ENCODE results near the gene ANP32B.

Gene ANP32B

GRCh38 chr9:97963232-97963631 lies 19.9 kb upstream of the ANP32B start:
- Histone ChIP-seq H3K4me1 (ENCODE audit: insufficient read depth, low read length, severe bottlenecking) (no peaks in the 10 kb centered on the region), H2AFZ (ENCODE audit: low read length) (no peak overlapping the region)
- TF ChIP-seq EZH2 (IDR thresholded peaks at IDR 0.05; ENCODE audit: borderline replicate concordance, low read length) = no peak
- TF ChIP-seq, protein P1, sequence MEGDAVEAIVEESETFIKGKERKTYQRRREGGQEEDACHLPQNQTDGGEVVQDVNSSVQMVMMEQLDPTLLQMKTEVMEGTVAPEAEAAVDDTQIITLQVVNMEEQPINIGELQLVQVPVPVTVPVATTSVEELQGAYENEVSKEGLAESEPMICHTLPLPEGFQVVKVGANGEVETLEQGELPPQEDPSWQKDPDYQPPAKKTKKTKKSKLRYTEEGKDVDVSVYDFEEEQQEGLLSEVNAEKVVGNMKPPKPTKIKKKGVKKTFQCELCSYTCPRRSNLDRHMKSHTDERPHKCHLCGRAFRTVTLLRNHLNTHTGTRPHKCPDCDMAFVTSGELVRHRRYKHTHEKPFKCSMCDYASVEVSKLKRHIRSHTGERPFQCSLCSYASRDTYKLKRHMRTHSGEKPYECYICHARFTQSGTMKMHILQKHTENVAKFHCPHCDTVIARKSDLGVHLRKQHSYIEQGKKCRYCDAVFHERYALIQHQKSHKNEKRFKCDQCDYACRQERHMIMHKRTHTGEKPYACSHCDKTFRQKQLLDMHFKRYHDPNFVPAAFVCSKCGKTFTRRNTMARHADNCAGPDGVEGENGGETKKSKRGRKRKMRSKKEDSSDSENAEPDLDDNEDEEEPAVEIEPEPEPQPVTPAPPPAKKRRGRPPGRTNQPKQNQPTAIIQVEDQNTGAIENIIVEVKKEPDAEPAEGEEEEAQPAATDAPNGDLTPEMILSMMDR (IDR thresholded peaks at IDR 0.05; ENCODE audit: low read length) = no peak

GRCh38 chr9:97964901-97965300 lies 18.2 kb upstream of the ANP32B start:
- TF ChIP-seq EZH2 (IDR thresholded peaks at IDR 0.05; ENCODE audit: borderline replicate concordance, low read length) = no peak
- TF ChIP-seq, protein P1 (IDR thresholded peaks at IDR 0.05; ENCODE audit: low read length) = no peak
- H3K4me3 ChIP-seq (ENCODE audit: low read depth, low read length, poor library complexity, severe bottlenecking) = no peak overlapping the region
- no peaks in the 10 kb centered on the region for H3K36me3 ChIP-seq (ENCODE audit: insufficient read depth, low read length)
- no peak overlapping the region for H3K4me2 ChIP-seq (ENCODE audit: low read length)
- H3K4me1 ChIP-seq (ENCODE audit: insufficient read depth, low read length, severe bottlenecking) = no peaks in the 10 kb centered on the region
- no peaks in the 10 kb centered on the region for H3K9me2 ChIP-seq (ENCODE audit: low read depth, low read length)
- no peaks in the 10 kb centered on the region for H3F3A ChIP-seq (ENCODE audit: insufficient read depth, low read length)
- no peaks in the 10 kb centered on the region for H3K27me3 ChIP-seq (ENCODE audit: insufficient read depth, low read length)
- no peaks in the 10 kb centered on the region for H3K79me2 ChIP-seq (ENCODE audit: insufficient read depth, low read length)
- no peaks in the 10 kb centered on the region for H4K20me1 ChIP-seq (ENCODE audit: insufficient read depth, low read length)
- no peak overlapping the region for H3K9ac ChIP-seq (ENCODE audit: low read length)
- H3K9me3 ChIP-seq (ENCODE audit: low read length) = no peaks in the 10 kb centered on the region
- H2AFZ ChIP-seq (ENCODE audit: low read length) = no peak overlapping the region
- H3K27ac ChIP-seq (ENCODE audit: low read depth, low read length, poor library complexity, severe bottlenecking) = no peak overlapping the region

More at GRCh38 chr9:97963232-97963631, 19.9 kb upstream of the ANP32B start:
- Histone ChIP-seq H3F3A (ENCODE audit: insufficient read depth, low read length) (no peaks in the 10 kb centered on the region), H3K9ac (ENCODE audit: low read length) (no peak overlapping the region), H3K79me2 (ENCODE audit: insufficient read depth, low read length) (no peaks in the 10 kb centered on the region), H3K4me2 (ENCODE audit: low read length) (no peak overlapping the region), H3K9me2 (ENCODE audit: low read depth, low read length) (no peaks in the 10 kb centered on the region), H3K36me3 (ENCODE audit: insufficient read depth, low read length) (no peaks in the 10 kb centered on the region), H3K27ac (ENCODE audit: low read depth, low read length, poor library complexity, severe bottlenecking) (no peak overlapping the region), H3K9me3 (ENCODE audit: low read length) (no peaks in the 10 kb centered on the region), H4K20me1 (ENCODE audit: insufficient read depth, low read length) (no peaks in the 10 kb centered on the region), H3K27me3 (ENCODE audit: insufficient read depth, low read length) (no peaks in the 10 kb centered on the region), H3K4me3 (ENCODE audit: low read depth, low read length, poor library complexity, severe bottlenecking) (no peak overlapping the region)

DNA sequence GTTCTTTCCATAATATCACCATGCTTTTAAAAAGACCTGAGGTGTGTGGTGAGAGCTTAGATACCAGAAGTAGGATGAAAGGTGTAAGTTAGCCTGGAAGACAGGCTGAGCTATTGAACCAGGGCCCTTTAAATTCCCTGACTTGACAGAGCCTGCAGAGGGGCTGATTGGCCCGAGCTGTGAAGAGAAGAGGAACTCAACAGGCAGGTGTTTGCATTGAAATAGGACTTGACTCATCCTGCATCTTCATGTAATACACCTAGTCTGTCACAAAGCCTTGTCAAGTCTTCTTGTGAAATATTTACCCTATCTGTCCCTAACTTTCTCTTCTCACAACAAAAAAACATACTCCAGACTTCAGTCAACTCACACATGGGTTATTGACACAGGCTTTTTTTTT lies 16.6 kb upstream of the ANP32B start:
- Histone ChIP-seq H3K4me3 (ENCODE audit: low read depth, low read length, poor library complexity, severe bottlenecking) (no peak overlapping the region), H3K36me3 (ENCODE audit: insufficient read depth, low read length) (no peaks in the 10 kb centered on the region), H3K27me3 (ENCODE audit: insufficient read depth, low read length) (no peaks in the 10 kb centered on the region), H3K9me3 (ENCODE audit: low read length) (no peaks in the 10 kb centered on the region), H3K4me1 (ENCODE audit: insufficient read depth, low read length, severe bottlenecking) (no peaks in the 10 kb centered on the region), H3K9ac (ENCODE audit: low read length) (no peak overlapping the region), H3K79me2 (ENCODE audit: insufficient read depth, low read length) (no peaks in the 10 kb centered on the region), H3K9me2 (ENCODE audit: low read depth, low read length) (no peaks in the 10 kb centered on the region), H3K4me2 (ENCODE audit: low read length) (no peak overlapping the region), H2AFZ (ENCODE audit: low read length) (no peak overlapping the region), H3K27ac (ENCODE audit: low read depth, low read length, poor library complexity, severe bottlenecking) (no peak overlapping the region), H4K20me1 (ENCODE audit: insufficient read depth, low read length) (no peaks in the 10 kb centered on the region), H3F3A (ENCODE audit: insufficient read depth, low read length) (no peaks in the 10 kb centered on the region)
- TF ChIP-seq EZH2 (IDR thresholded peaks at IDR 0.05; ENCODE audit: borderline replicate concordance, low read length) = no peak

DNA sequence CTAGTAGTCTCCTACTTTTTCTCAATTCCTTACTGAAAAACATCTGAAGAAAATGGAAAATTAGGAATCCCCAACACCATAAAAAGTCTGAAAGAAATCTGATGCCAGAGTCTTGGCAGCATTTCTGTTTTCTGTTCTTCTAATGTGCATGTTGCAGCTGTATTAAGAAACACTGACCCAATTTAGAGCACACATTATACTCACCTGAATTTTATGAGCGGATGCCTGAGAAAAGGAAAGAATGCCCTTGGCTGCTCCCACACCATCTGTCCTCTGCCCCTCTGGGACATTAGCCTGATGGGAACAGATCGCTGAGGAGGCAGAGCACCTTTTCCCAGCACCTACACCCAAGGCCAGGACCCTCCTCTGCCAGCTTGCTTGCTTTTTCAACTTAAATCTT lies 14.1 kb upstream of the ANP32B start:
- H3K4me1 ChIP-seq (ENCODE audit: insufficient read depth, low read length, severe bottlenecking) = no peaks in the 10 kb centered on the region
- H4K20me1 ChIP-seq (ENCODE audit: insufficient read depth, low read length) = no peaks in the 10 kb centered on the region
- no peak overlapping the region for H2AFZ ChIP-seq (ENCODE audit: low read length)
- no peaks in the 10 kb centered on the region for H3F3A ChIP-seq (ENCODE audit: insufficient read depth, low read length)
- no peaks in the 10 kb centered on the region for H3K9me3 ChIP-seq (ENCODE audit: low read length)
- H3K9ac ChIP-seq (ENCODE audit: low read length) = no peak overlapping the region
- H3K4me2 ChIP-seq (ENCODE audit: low read length) = no peak overlapping the region
- no peaks in the 10 kb centered on the region for H3K27me3 ChIP-seq (ENCODE audit: insufficient read depth, low read length)
- H3K4me3 ChIP-seq (ENCODE audit: low read depth, low read length, poor library complexity, severe bottlenecking) = no peak overlapping the region
- H3K36me3 ChIP-seq (ENCODE audit: insufficient read depth, low read length) = no peaks in the 10 kb centered on the region
- TF ChIP-seq, protein P1 (IDR thresholded peaks at IDR 0.05; ENCODE audit: low read length) = no peak
- TF ChIP-seq EZH2 (IDR thresholded peaks at IDR 0.05; ENCODE audit: borderline replicate concordance, low read length) = no peak
- no peaks in the 10 kb centered on the region for H3K9me2 ChIP-seq (ENCODE audit: low read depth, low read length)
- no peaks in the 10 kb centered on the region for H3K79me2 ChIP-seq (ENCODE audit: insufficient read depth, low read length)
- no peak overlapping the region for H3K27ac ChIP-seq (ENCODE audit: low read depth, low read length, poor library complexity, severe bottlenecking)

Data from OCI-LY1 (cell line).